ENCODE measurements around the gene RMDN3.

Gene RMDN3

GRCh38 chr15:40702077-40702476 is 53.0 kb downstream of the RMDN3 start:
- no peak overlapping the region for H3K27ac ChIP-seq
- intact Hi-C loops (cut with DNase I; ENCODE audit: low total_unique reads), result no loop called here
- no peaks in the 10 kb centered on the region for H3K4me1 ChIP-seq
- no peak for DNase-seq
- H3K36me3 ChIP-seq, result no peaks in the 10 kb centered on the region
- no peak overlapping the region for H3K4me3 ChIP-seq
- no peaks in the 10 kb centered on the region for H3K9me3 ChIP-seq
- TF ChIP-seq CTCF (IDR thresholded peaks at IDR 0.05), result no peak
- no peaks in the 10 kb centered on the region for H3K27me3 ChIP-seq

- Histone ChIP-seq H3K27ac (no peak overlapping the region), H3K4me3 (no peak overlapping the region), H3K4me1 (peaks cover 0 to 22% (median 17%) of the 10 kb centered on the region in 4 donors), H3K36me3 (no peaks in the 10 kb centered on the region), H3K9me3 (no peaks in the 10 kb centered on the region), H3K27me3 (no peaks in the 10 kb centered on the region)
- TF ChIP-seq CTCF (IDR thresholded peaks at IDR 0.05), result no peak
- intact Hi-C loops (cut with DNase I; ENCODE audit: low total_unique reads), result no loop called here
- DNase-seq, result no peak
Measured at GRCh38 chr15:40697916-40698315, 57.1 kb downstream of the RMDN3 start.

- Histone ChIP-seq H3K9me3 (no peaks in the 10 kb centered on the region), H3K4me3 (no peak overlapping the region), H3K36me3 (peaks cover 0 to 11% (median 11%) of the 10 kb centered on the region in 3 donors), H3K4me1 (peaks cover 0 to 22% (median 17%) of the 10 kb centered on the region in 4 donors), H3K27ac (no peak overlapping the region), H3K27me3 (no peaks in the 10 kb centered on the region)
- intact Hi-C loops (cut with DNase I; ENCODE audit: low total_unique reads), result no loop called here
- DNase-seq, result no peak
- TF ChIP-seq CTCF (IDR thresholded peaks at IDR 0.05), result no peak
Measured at GRCh38 chr15:40696228-40696627, 58.8 kb downstream of the RMDN3 start.

- H3K4me1 ChIP-seq, result peaks cover 0 to 22% (median 17%) of the 10 kb centered on the region in 4 donors
- H3K36me3 ChIP-seq, result peaks cover 0 to 11% (median 11%) of the 10 kb centered on the region in 3 donors
- H3K9me3 ChIP-seq, result no peaks in the 10 kb centered on the region
- peak overlapping the region; percentile 99 for H3K27ac ChIP-seq
- intact Hi-C loops (cut with DNase I; ENCODE audit: low total_unique reads), result no loop called here
- no peak for TF ChIP-seq CTCF (IDR thresholded peaks at IDR 0.05)
- no peaks in the 10 kb centered on the region for H3K27me3 ChIP-seq
- no peak for DNase-seq
- H3K4me3 ChIP-seq, result peak overlapping the region; percentile 84 to 87
Measured at GRCh38 chr15:40695469-40695890, 59.6 kb downstream of the RMDN3 start.

- Histone ChIP-seq H3K4me1 (peaks cover 0 to 22% (median 17%) of the 10 kb centered on the region in 4 donors), H3K27ac (peak within 1 kb of the TSS; percentile 99), H3K4me3 (peak within 1 kb of the TSS; percentile 84 to 87), H3K36me3 (peaks cover 0 to 11% (median 11%) of the 10 kb centered on the region in 3 donors), H3K27me3 (no peaks in the 10 kb centered on the region), H3K9me3 (no peaks in the 10 kb centered on the region)
- DNase-seq, result peak; percentile 89 to 94
- intact Hi-C loops (cut with DNase I; ENCODE audit: low total_unique reads), result no loop called here
- TF ChIP-seq CTCF (IDR thresholded peaks at IDR 0.05), result no peak
Measured at GRCh38 chr15:40694688-40695468, 60.2 kb downstream of the RMDN3 start, which contains the start of gene RAD51. TSS of gene RAD51 (plus strand) at chr15:40695174. CDS start at chr15:40698759, 3,585 bp downstream.
